Measurements from ENCODE around the gene RHBDL1. TPM values are rescaled to one million over a fixed set of nuclear protein-coding genes. Genes with fewer than 3 reads are reported as not detected.
A peak's percentile ranks its signal among the peaks of the same experiment; 100 is the strongest.

Gene RHBDL1
- total and polyA plus RNA-seq, 9 of the 15 experiments (the other 6 are each of a cell fraction or from before 2014, with no cell fraction given) = 0.03 to 5.6 (median 1.3) TPM; not detected in 1

GRCh38 chr16:715477-716199 lies 40.2 kb downstream of the RHBDL1 start (continued):
- TF ChIP-seq, protein P1, sequence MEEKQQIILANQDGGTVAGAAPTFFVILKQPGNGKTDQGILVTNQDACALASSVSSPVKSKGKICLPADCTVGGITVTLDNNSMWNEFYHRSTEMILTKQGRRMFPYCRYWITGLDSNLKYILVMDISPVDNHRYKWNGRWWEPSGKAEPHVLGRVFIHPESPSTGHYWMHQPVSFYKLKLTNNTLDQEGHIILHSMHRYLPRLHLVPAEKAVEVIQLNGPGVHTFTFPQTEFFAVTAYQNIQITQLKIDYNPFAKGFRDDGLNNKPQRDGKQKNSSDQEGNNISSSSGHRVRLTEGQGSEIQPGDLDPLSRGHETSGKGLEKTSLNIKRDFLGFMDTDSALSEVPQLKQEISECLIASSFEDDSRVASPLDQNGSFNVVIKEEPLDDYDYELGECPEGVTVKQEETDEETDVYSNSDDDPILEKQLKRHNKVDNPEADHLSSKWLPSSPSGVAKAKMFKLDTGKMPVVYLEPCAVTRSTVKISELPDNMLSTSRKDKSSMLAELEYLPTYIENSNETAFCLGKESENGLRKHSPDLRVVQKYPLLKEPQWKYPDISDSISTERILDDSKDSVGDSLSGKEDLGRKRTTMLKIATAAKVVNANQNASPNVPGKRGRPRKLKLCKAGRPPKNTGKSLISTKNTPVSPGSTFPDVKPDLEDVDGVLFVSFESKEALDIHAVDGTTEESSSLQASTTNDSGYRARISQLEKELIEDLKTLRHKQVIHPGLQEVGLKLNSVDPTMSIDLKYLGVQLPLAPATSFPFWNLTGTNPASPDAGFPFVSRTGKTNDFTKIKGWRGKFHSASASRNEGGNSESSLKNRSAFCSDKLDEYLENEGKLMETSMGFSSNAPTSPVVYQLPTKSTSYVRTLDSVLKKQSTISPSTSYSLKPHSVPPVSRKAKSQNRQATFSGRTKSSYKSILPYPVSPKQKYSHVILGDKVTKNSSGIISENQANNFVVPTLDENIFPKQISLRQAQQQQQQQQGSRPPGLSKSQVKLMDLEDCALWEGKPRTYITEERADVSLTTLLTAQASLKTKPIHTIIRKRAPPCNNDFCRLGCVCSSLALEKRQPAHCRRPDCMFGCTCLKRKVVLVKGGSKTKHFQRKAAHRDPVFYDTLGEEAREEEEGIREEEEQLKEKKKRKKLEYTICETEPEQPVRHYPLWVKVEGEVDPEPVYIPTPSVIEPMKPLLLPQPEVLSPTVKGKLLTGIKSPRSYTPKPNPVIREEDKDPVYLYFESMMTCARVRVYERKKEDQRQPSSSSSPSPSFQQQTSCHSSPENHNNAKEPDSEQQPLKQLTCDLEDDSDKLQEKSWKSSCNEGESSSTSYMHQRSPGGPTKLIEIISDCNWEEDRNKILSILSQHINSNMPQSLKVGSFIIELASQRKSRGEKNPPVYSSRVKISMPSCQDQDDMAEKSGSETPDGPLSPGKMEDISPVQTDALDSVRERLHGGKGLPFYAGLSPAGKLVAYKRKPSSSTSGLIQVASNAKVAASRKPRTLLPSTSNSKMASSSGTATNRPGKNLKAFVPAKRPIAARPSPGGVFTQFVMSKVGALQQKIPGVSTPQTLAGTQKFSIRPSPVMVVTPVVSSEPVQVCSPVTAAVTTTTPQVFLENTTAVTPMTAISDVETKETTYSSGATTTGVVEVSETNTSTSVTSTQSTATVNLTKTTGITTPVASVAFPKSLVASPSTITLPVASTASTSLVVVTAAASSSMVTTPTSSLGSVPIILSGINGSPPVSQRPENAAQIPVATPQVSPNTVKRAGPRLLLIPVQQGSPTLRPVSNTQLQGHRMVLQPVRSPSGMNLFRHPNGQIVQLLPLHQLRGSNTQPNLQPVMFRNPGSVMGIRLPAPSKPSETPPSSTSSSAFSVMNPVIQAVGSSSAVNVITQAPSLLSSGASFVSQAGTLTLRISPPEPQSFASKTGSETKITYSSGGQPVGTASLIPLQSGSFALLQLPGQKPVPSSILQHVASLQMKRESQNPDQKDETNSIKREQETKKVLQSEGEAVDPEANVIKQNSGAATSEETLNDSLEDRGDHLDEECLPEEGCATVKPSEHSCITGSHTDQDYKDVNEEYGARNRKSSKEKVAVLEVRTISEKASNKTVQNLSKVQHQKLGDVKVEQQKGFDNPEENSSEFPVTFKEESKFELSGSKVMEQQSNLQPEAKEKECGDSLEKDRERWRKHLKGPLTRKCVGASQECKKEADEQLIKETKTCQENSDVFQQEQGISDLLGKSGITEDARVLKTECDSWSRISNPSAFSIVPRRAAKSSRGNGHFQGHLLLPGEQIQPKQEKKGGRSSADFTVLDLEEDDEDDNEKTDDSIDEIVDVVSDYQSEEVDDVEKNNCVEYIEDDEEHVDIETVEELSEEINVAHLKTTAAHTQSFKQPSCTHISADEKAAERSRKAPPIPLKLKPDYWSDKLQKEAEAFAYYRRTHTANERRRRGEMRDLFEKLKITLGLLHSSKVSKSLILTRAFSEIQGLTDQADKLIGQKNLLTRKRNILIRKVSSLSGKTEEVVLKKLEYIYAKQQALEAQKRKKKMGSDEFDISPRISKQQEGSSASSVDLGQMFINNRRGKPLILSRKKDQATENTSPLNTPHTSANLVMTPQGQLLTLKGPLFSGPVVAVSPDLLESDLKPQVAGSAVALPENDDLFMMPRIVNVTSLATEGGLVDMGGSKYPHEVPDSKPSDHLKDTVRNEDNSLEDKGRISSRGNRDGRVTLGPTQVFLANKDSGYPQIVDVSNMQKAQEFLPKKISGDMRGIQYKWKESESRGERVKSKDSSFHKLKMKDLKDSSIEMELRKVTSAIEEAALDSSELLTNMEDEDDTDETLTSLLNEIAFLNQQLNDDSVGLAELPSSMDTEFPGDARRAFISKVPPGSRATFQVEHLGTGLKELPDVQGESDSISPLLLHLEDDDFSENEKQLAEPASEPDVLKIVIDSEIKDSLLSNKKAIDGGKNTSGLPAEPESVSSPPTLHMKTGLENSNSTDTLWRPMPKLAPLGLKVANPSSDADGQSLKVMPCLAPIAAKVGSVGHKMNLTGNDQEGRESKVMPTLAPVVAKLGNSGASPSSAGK (IDR thresholded peaks at IDR 0.05) = peak; percentile 33; the same call in 1 of the 2 replicates
- TF ChIP-seq MXI1 (IDR thresholded peaks at IDR 0.05; ENCODE audit: low read depth, low read length) (no peak), HDAC2 (IDR thresholded peaks at IDR 0.05) (no peak), VEZF1 (CRISPR knock-in tag; IDR thresholded peaks at IDR 0.05) (peak; percentile 10; the same call in 1 of the 2 replicates), FOXK2 (conservative IDR thresholded peaks at IDR 0.05 in 1 of 2, IDR thresholded peaks at IDR 0.05 in 1 of 2; ENCODE audit: low read depth in 2 of 2) (no peak), ARNT (IDR thresholded peaks at IDR 0.05) (no peak)
- TF ChIP-seq, protein P2, sequence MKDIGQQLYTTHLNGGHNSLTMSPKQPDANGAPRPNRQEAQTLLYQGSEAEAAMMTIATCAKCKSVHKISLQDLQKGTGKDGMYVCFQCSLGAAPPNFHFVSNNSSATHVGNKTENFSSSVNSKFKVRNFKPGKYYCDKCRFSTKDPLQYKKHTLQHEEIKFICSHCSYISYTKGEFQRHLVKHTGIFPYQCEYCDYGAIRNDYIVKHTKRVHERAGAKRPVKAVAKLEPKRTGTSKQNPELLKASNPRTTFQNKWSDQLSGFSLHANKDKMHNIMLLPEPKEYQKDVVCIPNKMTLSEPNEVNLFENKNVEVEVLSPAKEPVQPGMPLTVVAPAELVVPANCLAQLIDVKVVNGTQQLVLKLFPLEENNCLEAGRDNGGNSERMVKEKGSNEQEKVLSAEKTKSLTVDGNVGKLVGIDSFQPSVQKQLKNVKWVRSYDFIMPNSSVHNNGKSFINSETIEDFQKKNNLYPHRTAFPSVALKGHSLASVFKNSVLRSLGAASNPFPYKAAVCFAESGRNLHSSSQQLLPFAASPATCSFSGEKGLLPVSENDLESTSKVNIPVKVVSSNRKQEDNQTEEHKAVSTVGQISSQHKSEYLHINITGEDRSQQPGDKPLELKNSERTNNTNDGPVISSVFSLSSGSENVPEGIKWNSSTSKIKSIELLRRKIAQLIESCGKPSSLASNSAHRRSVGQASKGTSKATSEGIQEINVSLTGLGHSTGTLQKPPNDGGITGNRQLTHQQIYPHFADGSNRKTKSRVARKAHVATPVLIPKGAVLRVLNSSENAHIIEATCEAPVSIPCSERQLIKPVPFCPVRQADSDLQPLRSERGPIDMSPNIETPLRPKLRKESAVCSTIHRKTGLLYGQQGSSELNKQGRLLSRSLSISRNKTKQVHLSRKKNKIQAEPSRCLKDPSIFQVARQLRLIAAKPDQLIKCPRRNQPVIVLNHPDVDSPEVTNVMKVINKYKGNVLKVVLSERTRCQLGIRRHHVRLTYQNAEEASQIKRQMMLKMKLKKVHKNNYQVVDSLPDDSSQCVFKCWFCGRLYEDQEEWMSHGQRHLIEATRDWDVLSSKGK (CRISPR knock-in tag; IDR thresholded peaks at IDR 0.05) = no peak
- TF ChIP-seq, protein P3, sequence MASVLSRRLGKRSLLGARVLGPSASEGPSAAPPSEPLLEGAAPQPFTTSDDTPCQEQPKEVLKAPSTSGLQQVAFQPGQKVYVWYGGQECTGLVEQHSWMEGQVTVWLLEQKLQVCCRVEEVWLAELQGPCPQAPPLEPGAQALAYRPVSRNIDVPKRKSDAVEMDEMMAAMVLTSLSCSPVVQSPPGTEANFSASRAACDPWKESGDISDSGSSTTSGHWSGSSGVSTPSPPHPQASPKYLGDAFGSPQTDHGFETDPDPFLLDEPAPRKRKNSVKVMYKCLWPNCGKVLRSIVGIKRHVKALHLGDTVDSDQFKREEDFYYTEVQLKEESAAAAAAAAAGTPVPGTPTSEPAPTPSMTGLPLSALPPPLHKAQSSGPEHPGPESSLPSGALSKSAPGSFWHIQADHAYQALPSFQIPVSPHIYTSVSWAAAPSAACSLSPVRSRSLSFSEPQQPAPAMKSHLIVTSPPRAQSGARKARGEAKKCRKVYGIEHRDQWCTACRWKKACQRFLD (CRISPR knock-in tag; IDR thresholded peaks at IDR 0.05) = no peak

Data from K562 (cell line).